HG03159 (cell line): Measurements from ENCODE around the gene C1orf56.

Experiments used
- ATAC-seq: cut with Tn5 transposase; IDR thresholded peaks from one replicate; pipeline ENCODE4 v1.9.1; 2021; ENCODE audit warnings: mild to moderate bottlenecking, moderate library complexity; ENCODE audit not compliant: unreplicated experiment

Gene C1orf56

GRCh38 chr1:151047591-151047924, at the start of gene C1orf56:
C1orf56 (plus strand) TSS chr1:151047751; CDS start chr1:151047848, 97 bp downstream.
- no peak for ATAC-seq

GRCh38 chr1:150997949-150998348, 49.6 kb upstream of the C1orf56 start:
- no peak for ATAC-seq

- ATAC-seq: no peak
Measured at GRCh38 chr1:150999051-150999674, 48.4 kb upstream of the C1orf56 start.

GRCh38 chr1:150999926-151000325, 47.6 kb upstream of the C1orf56 start:
- no peak for ATAC-seq

GRCh38 chr1:151000408-151000807, 47.1 kb upstream of the C1orf56 start:
- no peak for ATAC-seq

GRCh38 chr1:151001602-151002001, 45.9 kb upstream of the C1orf56 start:
- ATAC-seq: no peak

- ATAC-seq: no peak
Measured at GRCh38 chr1:151002051-151002450, 45.5 kb upstream of the C1orf56 start.

GRCh38 chr1:151002611-151003010, 44.9 kb upstream of the C1orf56 start:
- ATAC-seq: no peak

GRCh38 chr1:151003180-151003579, 44.4 kb upstream of the C1orf56 start:
- ATAC-seq: no peak

- no peak for ATAC-seq
Measured at GRCh38 chr1:151005729-151006319, 41.7 kb upstream of the C1orf56 start.

- ATAC-seq: no peak
Measured at GRCh38 chr1:151006327-151007052, 41.1 kb upstream of the C1orf56 start, which contains the start of gene MINDY1. MINDY1 (minus strand) TSS chr1:151006902; CDS start chr1:151002617, 4,285 bp downstream.

- ATAC-seq: no peak
Measured at GRCh38 chr1:151007853-151008243, 39.7 kb upstream of the C1orf56 start.

- peak; percentile 64 for ATAC-seq
Measured at GRCh38 chr1:151008244-151009205, 39.0 kb upstream of the C1orf56 start, which contains the start of gene PRUNE1. PRUNE1 (plus strand) TSS chr1:151008449; CDS start chr1:151008633, 184 bp downstream.

- ATAC-seq: no peak
Measured at GRCh38 chr1:151009206-151009587, 38.4 kb upstream of the C1orf56 start.

GRCh38 chr1:151009674-151010345, 37.7 kb upstream of the C1orf56 start:
- no peak for ATAC-seq

- ATAC-seq: no peak
Measured at GRCh38 chr1:151010346-151010726, 37.2 kb upstream of the C1orf56 start.

GRCh38 chr1:151011154-151011850, 36.2 kb upstream of the C1orf56 start:
- no peak for ATAC-seq

- no peak for ATAC-seq
Measured at GRCh38 chr1:151012684-151013471, 34.7 kb upstream of the C1orf56 start.

- ATAC-seq: no peak
Measured at GRCh38 chr1:151013518-151013917, 34.0 kb upstream of the C1orf56 start.
